Keratinocyte (primary cell): ENCODE results near the gene PLD1.

Experiments used
- EZH2 ChIP-seq: IDR thresholded peaks from one replicate; pipeline ENCODE4 v1.6.1; 2012; ENCODE audit warnings: inconsistent platforms, mild to moderate bottlenecking, low read length, moderate library complexity
- TF ChIP-seq, protein P1 (sequence below), 3 experiments: IDR thresholded peaks in 1 of 3; conservative IDR thresholded peaks in 1 of 3; optimal IDR thresholded peaks in 1 of 3; 2 replicates in 2 of 3; 3 replicates in 1 of 3; pipeline versions ENCODE3 to v1.5.1; 2011; ENCODE audit warnings: low read length in 3 of 3, mild to moderate bottlenecking in 3 of 3, moderate library complexity in 2 of 3, control low read depth in 1 of 3, inconsistent platforms in 1 of 3; ENCODE audit not compliant: insufficient read depth in 2 of 3; ENCODE audit errors: extremely low read depth in 1 of 3

DNA sequence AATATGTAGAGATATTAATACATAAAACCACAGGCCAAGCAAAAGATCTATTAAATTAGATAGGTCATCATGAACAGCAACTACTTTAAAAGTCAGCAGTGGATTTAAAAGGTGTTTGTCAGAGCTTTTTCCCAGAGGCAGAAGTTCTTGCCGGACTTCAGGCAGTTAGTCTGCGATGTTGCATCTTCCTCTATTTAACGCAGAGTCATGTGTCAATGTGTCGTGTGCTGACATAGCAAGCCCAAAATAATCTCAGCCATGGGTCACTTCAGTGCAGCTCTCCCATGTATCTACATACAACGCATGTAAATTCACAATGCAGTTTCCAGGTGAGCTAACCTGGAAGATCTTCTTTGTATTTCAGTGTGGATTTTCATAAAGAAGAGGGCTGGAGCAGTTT lies 24.8 kb upstream of the PLD1 start:
- TF ChIP-seq, protein P1, sequence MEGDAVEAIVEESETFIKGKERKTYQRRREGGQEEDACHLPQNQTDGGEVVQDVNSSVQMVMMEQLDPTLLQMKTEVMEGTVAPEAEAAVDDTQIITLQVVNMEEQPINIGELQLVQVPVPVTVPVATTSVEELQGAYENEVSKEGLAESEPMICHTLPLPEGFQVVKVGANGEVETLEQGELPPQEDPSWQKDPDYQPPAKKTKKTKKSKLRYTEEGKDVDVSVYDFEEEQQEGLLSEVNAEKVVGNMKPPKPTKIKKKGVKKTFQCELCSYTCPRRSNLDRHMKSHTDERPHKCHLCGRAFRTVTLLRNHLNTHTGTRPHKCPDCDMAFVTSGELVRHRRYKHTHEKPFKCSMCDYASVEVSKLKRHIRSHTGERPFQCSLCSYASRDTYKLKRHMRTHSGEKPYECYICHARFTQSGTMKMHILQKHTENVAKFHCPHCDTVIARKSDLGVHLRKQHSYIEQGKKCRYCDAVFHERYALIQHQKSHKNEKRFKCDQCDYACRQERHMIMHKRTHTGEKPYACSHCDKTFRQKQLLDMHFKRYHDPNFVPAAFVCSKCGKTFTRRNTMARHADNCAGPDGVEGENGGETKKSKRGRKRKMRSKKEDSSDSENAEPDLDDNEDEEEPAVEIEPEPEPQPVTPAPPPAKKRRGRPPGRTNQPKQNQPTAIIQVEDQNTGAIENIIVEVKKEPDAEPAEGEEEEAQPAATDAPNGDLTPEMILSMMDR (optimal IDR thresholded peaks at IDR 0.05 in 1 of 3, IDR thresholded peaks at IDR 0.05 in 1 of 3, conservative IDR thresholded peaks at IDR 0.05 in 1 of 3; ENCODE audit: extremely low read depth in 1 of 3, insufficient read depth in 2 of 3, low read length in 3 of 3), result no peak
- TF ChIP-seq EZH2, result no peak
